Progenitor cell of endocrine pancreas (in vitro differentiated cells): ENCODE results near the gene FNIP1. TPM values are rescaled to one million over a fixed set of nuclear protein-coding genes. Genes with fewer than 3 reads are reported as not detected.
"Not testable (repeated sequence)": the region's sequence is repeated elsewhere in the genome, so short reads cannot be mapped to it uniquely, and the experiment has no call there.

Experiments used
- DNase-seq: peaks from one replicate; pipeline ENCODE4 v3.0.0; 2021; ENCODE audit warnings: low spot score; ENCODE audit not compliant: unreplicated experiment
- H3K27ac Mint-ChIP-seq: 2 replicates; pipeline ENCODE4 v1.8.0; 2021; ENCODE audit warnings: mild to moderate bottlenecking, moderate library complexity, mixed read lengths
- H3K27me3 Mint-ChIP-seq: 2 replicates; pipeline ENCODE4 v1.8.0; 2021; ENCODE audit warnings: mixed read lengths
- H3K36me3 Mint-ChIP-seq: 2 replicates; pipeline ENCODE4 v1.8.0; 2022; ENCODE audit warnings: mixed read lengths; ENCODE audit not compliant: insufficient read depth
- H3K4me1 Mint-ChIP-seq: 2 replicates; pipeline ENCODE4 v1.8.0; 2021; ENCODE audit warnings: low read depth, mixed read lengths
- H3K4me3 Mint-ChIP-seq: 2 replicates; pipeline ENCODE4 v1.8.0; 2021; ENCODE audit warnings: low read depth, mild to moderate bottlenecking, moderate library complexity, mixed read lengths
- H3K9me3 Mint-ChIP-seq: 2 replicates; pipeline ENCODE4 v1.8.0; 2021; ENCODE audit warnings: low read depth, mixed read lengths
- long read RNA-seq: library from polyadenylated mRNA; unstranded; transcript quantifications from one replicate; pipeline ENCODE4 v2.0.0, GENCODE V29; 2020
- total RNA-seq: library from RNA; stranded (reverse); gene quantifications from 2 replicates; pipeline ENCODE4 v1.2.1, GENCODE V29; 2021
- TF ChIP-seq, protein P1 (sequence below): fragments of 200-600 bp; sonication (generic); IDR thresholded peaks from one replicate; pipeline ENCODE4 v1.5.0; 2021; ENCODE audit warnings: antibody characterized with exemption, mild to moderate bottlenecking; ENCODE audit not compliant: unreplicated experiment

The FNIP1 gene
- 28.8 and 28.9 TPM in 2 replicates for total RNA-seq
- long read RNA-seq, partial matches to known transcripts = 23 of 32 reads
- long read RNA-seq, other reads (novel, unspliced or antisense) = 7 of 32 reads

GRCh38 chr5:131796793-131797693, at the start of gene FNIP1:
Gene FNIP1, minus strand, starts transcription at chr5:131797017. Its CDS starts 96 bp downstream, at chr5:131796921.
- TF ChIP-seq, protein P1, sequence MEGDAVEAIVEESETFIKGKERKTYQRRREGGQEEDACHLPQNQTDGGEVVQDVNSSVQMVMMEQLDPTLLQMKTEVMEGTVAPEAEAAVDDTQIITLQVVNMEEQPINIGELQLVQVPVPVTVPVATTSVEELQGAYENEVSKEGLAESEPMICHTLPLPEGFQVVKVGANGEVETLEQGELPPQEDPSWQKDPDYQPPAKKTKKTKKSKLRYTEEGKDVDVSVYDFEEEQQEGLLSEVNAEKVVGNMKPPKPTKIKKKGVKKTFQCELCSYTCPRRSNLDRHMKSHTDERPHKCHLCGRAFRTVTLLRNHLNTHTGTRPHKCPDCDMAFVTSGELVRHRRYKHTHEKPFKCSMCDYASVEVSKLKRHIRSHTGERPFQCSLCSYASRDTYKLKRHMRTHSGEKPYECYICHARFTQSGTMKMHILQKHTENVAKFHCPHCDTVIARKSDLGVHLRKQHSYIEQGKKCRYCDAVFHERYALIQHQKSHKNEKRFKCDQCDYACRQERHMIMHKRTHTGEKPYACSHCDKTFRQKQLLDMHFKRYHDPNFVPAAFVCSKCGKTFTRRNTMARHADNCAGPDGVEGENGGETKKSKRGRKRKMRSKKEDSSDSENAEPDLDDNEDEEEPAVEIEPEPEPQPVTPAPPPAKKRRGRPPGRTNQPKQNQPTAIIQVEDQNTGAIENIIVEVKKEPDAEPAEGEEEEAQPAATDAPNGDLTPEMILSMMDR = peak; percentile 47
- peak within 1 kb of the TSS; percentile 98 for H3K4me3 Mint-ChIP-seq
- H3K27me3 Mint-ChIP-seq = peaks cover 7% of the 10 kb centered on the region
- peaks cover 4% of the 10 kb centered on the region for H3K36me3 Mint-ChIP-seq
- no peaks in the 10 kb centered on the region for H3K9me3 Mint-ChIP-seq
- peak within 1 kb of the TSS; percentile 99 for H3K27ac Mint-ChIP-seq
- DNase-seq = peak; percentile 99
- peaks cover 16% of the 10 kb centered on the region for H3K4me1 Mint-ChIP-seq

DNA sequence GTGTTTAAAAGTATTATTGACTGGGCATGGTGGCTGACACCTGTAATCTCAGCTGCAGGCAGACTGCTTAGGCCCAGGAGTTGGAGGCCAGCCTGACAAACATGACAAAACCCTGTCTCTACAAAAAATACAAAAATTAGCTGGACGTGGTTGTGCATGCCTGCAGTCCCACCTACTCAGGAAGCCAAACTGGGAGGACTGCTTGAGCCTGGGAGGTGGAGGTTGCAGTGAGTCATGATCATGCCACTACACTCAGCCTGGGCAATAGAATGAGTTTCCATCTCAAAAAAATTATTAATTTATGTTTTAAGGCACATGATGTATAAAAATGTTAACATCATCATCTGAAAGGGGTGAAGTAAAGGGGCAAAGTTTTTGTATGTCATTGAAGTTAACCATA, 49.7 kb upstream of the FNIP1 start:
- DNase-seq = no peak
- Mint-ChIP-seq H3K36me3 (no peaks in the 10 kb centered on the region), H3K4me1 (no peaks in the 10 kb centered on the region), H3K9me3 (peaks cover 48% of the 10 kb centered on the region), H3K27me3 (no peaks in the 10 kb centered on the region), H3K4me3 (no peak overlapping the region), H3K27ac (no peak overlapping the region)
- TF ChIP-seq, protein P1 = no peak

GRCh38 chr5:131845828-131846227, 49.0 kb upstream of the FNIP1 start:
- no peak overlapping the region for H3K27ac Mint-ChIP-seq
- H3K9me3 Mint-ChIP-seq = peaks cover 48% of the 10 kb centered on the region
- no peak overlapping the region for H3K4me3 Mint-ChIP-seq
- no peak for DNase-seq
- no peaks in the 10 kb centered on the region for H3K27me3 Mint-ChIP-seq
- TF ChIP-seq, protein P1 = no peak
- H3K4me1 Mint-ChIP-seq = no peaks in the 10 kb centered on the region
- no peaks in the 10 kb centered on the region for H3K36me3 Mint-ChIP-seq

GRCh38 chr5:131842971-131843370, 46.2 kb upstream of the FNIP1 start:
- H3K36me3 Mint-ChIP-seq, H3K4me3 Mint-ChIP-seq, DNase-seq, H3K27me3 Mint-ChIP-seq, H3K27ac Mint-ChIP-seq, H3K4me1 Mint-ChIP-seq: not testable (repeated sequence)
- peaks cover 46% of the 10 kb centered on the region for H3K9me3 Mint-ChIP-seq

DNA sequence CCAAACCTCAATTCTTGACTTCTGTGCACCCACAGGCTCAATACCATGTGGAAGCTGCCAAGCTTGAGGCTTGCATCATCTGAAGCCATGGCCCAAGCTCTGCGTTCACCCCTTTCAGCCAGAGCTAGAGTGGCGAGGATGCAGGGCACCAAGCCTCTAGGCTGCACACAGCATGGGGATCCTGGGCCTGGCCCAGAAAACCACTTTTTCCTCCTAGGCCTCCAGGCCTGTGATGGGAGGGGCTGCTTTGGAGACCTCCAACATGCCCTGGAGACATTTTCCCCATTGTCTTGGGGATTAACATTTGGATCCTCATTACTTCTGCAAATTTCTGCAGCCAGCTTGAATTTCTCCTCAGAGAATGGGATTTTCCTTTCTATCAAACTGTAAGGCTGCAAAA, 35.9 kb upstream of the FNIP1 start:
- not testable (repeated sequence) for H3K4me1 Mint-ChIP-seq, DNase-seq, H3K27ac Mint-ChIP-seq, H3K4me3 Mint-ChIP-seq, H3K36me3 Mint-ChIP-seq, H3K27me3 Mint-ChIP-seq
- peaks cover 21% of the 10 kb centered on the region for H3K9me3 Mint-ChIP-seq

- H3K9me3 Mint-ChIP-seq = peaks cover 3% of the 10 kb centered on the region
- H3K4me3 Mint-ChIP-seq = no peak overlapping the region
- DNase-seq = no peak
- no peaks in the 10 kb centered on the region for H3K4me1 Mint-ChIP-seq
- no peak overlapping the region for H3K27ac Mint-ChIP-seq
- no peaks in the 10 kb centered on the region for H3K36me3 Mint-ChIP-seq
- H3K27me3 Mint-ChIP-seq = no peaks in the 10 kb centered on the region
- TF ChIP-seq, protein P1 = no peak
These were observed 28.7 kb upstream of the FNIP1 start for GRCh38 chr5:131825404-131826013.
